HEK293T (cell line): ENCODE measurements around the gene BAZ1B.

ENCODE experiments used
- FOXK2 ChIP-seq: fragments of 450-650 bp; IDR thresholded peaks from 2 replicates; pipeline ENCODE4 v1.6.1; 2016; ENCODE audit warnings: mild to moderate bottlenecking
- TARDBP ChIP-seq: fragments of 450-650 bp; IDR thresholded peaks from 2 replicates; pipeline ENCODE4 v1.6.1; 2016
- TF ChIP-seq, protein P1 (sequence below): fragments of 450-650 bp; IDR thresholded peaks from 2 replicates; pipeline ENCODE4 v1.6.1; 2016

DNA sequence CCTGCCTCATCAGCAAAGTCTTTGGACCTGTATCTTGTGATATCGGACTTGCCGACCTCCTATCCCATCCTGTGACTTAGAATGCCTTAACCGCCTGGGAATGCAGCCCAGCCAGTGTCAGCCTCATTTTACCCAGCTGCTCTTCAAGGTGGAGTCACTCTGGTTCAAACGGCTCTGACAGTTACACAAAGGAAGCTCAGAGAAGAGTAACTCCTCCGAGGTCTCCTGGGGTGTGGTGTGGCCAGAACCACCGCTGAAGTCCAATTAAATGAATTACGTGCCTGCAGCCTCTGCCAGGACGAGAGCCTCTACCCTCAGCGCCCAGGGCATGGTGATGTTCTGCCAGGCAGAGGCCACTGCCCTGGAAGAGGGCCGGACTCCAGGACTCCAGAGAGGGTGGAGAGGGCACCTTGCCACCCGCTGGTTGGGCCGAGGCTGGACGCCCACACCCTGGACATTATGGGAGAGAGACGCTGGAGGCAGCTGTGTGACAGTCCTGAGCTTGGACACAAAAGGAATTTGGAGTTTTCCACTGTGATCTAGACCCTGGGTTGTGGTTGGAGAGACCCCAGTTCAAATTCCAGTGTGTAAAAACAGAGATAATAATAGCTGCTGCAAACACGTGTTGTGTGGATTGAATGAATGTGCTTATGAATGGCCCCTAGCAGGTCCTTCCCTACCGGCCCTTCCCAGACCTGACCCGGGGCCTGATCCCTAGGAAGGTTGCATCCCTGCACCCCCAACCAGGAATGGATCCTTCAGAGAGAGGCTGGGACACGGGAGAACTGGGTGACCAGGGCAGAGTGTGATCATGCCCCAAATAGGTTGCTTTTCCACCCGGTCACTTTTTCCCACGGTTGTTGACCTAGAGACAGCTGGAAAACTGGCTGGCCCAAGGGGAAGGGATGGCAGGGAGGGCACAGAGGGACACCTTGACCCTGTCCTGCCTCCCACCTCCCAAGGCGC is 126.3 kb downstream of the BAZ1B start:
- TF ChIP-seq, protein P1, sequence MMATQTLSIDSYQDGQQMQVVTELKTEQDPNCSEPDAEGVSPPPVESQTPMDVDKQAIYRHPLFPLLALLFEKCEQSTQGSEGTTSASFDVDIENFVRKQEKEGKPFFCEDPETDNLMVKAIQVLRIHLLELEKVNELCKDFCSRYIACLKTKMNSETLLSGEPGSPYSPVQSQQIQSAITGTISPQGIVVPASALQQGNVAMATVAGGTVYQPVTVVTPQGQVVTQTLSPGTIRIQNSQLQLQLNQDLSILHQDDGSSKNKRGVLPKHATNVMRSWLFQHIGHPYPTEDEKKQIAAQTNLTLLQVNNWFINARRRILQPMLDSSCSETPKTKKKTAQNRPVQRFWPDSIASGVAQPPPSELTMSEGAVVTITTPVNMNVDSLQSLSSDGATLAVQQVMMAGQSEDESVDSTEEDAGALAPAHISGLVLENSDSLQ = no peak
- TF ChIP-seq TARDBP (no peak), FOXK2 (no peak)
